ENCODE results near the gene SPATA19.

GRCh38 chr11:133844217-133844616 lies 1.1 kb downstream of the SPATA19 start:
- TF ChIP-seq CTCF (IDR thresholded peaks at IDR 0.05; ENCODE audit: insufficient read depth, low read length, poor library complexity, severe bottlenecking) (no peak), EZH2phosphoT487 (conservative IDR thresholded peaks at IDR 0.05; ENCODE audit: low read length) (no peak)

Measured in SU-DHL-6 (cell line).